Stimulated activated CD8-positive, alpha-beta memory T cell treated with anti-CD3 and anti-CD28 coated beads, Interleukin-2, amount 100 ng/mL, for 48 hours (primary cell): ENCODE measurements around the gene PKP2.

Experiments
- DNase-seq, 2 donors: peaks; one replicate each; pipeline ENCODE4 v3.0.0-alpha.2; 2020; ENCODE audit warnings: low read depth in 2 of 2

Gene PKP2

GRCh38 chr12:32811686-32812392, 84.7 kb downstream of the PKP2 start:
- no peak for DNase-seq

- DNase-seq: no peak
Measured at GRCh38 chr12:32809846-32810245, 86.7 kb downstream of the PKP2 start.

- no peak for DNase-seq
Measured at GRCh38 chr12:32809196-32809595, 87.4 kb downstream of the PKP2 start.

GRCh38 chr12:32804301-32804700, 92.3 kb downstream of the PKP2 start:
- no peak for DNase-seq

GRCh38 chr12:32801269-32801980, 95.2 kb downstream of the PKP2 start:
- no peak for DNase-seq

GRCh38 chr12:32794281-32794680, 102.3 kb downstream of the PKP2 start:
- no peak for DNase-seq

- no peak for DNase-seq
Measured at GRCh38 chr12:32789916-32790315, 106.7 kb downstream of the PKP2 start.

- no peak for DNase-seq
Measured at GRCh38 chr12:32789446-32789845, 107.1 kb downstream of the PKP2 start.

GRCh38 chr12:32788405-32788804, 108.2 kb downstream of the PKP2 start:
- no peak for DNase-seq

- no peak for DNase-seq
Measured at GRCh38 chr12:32785557-32785956, 111.0 kb downstream of the PKP2 start.

- no peak for DNase-seq
Measured at GRCh38 chr12:32783029-32783428, 113.5 kb downstream of the PKP2 start.

GRCh38 chr12:32780071-32780470, 116.5 kb downstream of the PKP2 start:
- no peak for DNase-seq

GRCh38 chr12:32777691-32778175, 118.8 kb downstream of the PKP2 start:
- no peak for DNase-seq

- DNase-seq: no peak
Measured at GRCh38 chr12:32777159-32777558, 119.4 kb downstream of the PKP2 start.

GRCh38 chr12:32776258-32776657, 120.3 kb downstream of the PKP2 start:
- DNase-seq: no peak

- DNase-seq: no peak
Measured at GRCh38 chr12:32773691-32774090, 122.9 kb downstream of the PKP2 start.

GRCh38 chr12:32770141-32770540, 126.4 kb downstream of the PKP2 start:
- DNase-seq: no peak

GRCh38 chr12:32768518-32768917, 128.1 kb downstream of the PKP2 start:
- no peak for DNase-seq

- no peak for DNase-seq
Measured at GRCh38 chr12:32765906-32766305, 130.7 kb downstream of the PKP2 start.

GRCh38 chr12:32761716-32762115, 134.9 kb downstream of the PKP2 start:
- DNase-seq: no peak

- no peak for DNase-seq
Measured at GRCh38 chr12:32757157-32757556, 139.4 kb downstream of the PKP2 start.

- no peak for DNase-seq
Measured at GRCh38 chr12:32756476-32757066, 140.0 kb downstream of the PKP2 start.
